HG03442 (cell line): Measurements from ENCODE around the gene TENT4A.
"Not testable (repeated sequence)": the region's sequence is repeated elsewhere in the genome, so short reads cannot be mapped to it uniquely, and the experiment has no call there.

Experiments used
- ATAC-seq: cut with Tn5 transposase; IDR thresholded peaks from one replicate; pipeline ENCODE4 v1.9.1; 2021; ENCODE audit warnings: mild to moderate bottlenecking, moderate library complexity; ENCODE audit not compliant: unreplicated experiment

TENT4A gene

GRCh38 chr5:6713274-6714225, at the start of gene TENT4A:
Gene TENT4A (plus strand): TSS chr5:6713432. CDS start chr5:6713984, 552 bp downstream.
- no peak for ATAC-seq

- no peak for ATAC-seq
These were observed 46.5 kb upstream of the TENT4A start for GRCh38 chr5:6666762-6667161.

GRCh38 chr5:6667648-6668047, 45.6 kb upstream of the TENT4A start:
- no peak for ATAC-seq

- ATAC-seq, result not testable (repeated sequence)
These were observed 44.5 kb upstream of the TENT4A start for GRCh38 chr5:6668717-6669116.

- no peak for ATAC-seq
These were observed 40.2 kb upstream of the TENT4A start for GRCh38 chr5:6673031-6673430.

DNA sequence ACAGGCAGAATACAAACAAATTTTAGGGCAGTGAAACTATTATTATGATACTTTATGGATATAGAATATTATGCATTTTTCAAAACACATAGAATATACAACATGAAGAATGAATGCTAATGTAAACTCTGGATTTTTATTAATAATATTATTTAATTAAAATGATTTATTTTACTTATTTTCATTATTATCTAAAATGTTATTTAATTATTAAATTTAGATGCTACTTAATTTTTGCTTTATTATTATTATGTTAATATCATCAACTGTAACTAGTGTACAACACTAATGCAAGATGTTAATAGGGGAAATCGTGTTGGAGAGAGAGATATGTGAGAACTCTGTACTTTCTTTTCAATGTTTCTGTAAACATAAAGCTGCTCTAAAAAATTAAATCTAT, 39.3 kb upstream of the TENT4A start:
- no peak for ATAC-seq

GRCh38 chr5:6674421-6674820, 38.8 kb upstream of the TENT4A start:
- ATAC-seq, result no peak

DNA sequence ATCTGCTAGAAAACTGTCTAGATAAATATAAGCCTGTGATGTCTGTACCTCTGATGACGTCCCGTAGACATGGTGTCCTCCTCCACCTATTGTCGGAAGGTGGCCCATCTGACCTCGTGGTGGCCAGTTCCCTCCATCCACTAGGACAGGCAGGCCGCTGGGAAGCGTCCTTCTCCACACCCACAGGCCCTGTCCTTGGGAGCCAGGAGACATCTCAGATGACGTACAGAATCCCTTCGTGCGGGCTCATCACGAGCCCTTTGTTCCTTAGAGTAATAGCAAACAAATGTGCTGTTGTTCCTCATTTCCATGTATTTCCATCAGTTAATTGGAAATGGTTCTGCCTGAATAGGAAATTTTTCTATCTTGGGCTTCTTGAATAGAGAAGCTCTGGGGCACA, 38.3 kb upstream of the TENT4A start:
- no peak for ATAC-seq

DNA sequence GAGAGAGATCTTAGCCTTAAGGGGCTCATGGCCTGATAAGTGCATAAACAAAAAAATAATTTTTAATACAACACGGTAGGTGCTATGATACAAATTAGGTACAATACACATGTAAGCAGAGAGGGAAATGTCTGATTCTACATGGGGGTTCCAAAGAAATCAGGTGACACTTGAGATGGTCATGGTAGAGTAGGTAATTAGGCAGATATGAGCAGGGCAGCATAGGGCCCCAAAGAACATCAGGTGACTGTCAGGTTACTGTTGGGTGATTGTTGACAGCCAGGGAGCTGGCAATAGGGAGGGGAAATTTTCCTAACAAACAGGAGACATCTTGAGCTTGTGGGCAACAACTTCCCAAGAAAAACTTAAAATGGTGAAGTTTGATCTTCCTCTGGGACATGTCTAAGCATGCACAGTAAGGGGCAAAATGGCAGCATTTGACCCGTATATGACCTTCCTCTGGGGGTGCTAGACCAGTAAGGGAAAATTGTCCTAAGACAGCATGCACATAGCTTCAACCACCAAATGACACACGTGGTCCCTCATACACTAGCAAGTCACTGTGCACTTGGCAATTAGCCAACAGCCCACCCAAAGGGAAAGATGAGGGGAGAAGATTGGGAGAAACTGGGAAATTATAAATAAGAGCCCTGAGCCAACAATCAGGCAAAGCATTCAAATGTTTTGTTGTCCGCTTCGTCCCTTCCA, 37.3 kb upstream of the TENT4A start:
- ATAC-seq, result no peak

- ATAC-seq, result no peak
These were observed 36.5 kb upstream of the TENT4A start for GRCh38 chr5:6676702-6677101.

DNA sequence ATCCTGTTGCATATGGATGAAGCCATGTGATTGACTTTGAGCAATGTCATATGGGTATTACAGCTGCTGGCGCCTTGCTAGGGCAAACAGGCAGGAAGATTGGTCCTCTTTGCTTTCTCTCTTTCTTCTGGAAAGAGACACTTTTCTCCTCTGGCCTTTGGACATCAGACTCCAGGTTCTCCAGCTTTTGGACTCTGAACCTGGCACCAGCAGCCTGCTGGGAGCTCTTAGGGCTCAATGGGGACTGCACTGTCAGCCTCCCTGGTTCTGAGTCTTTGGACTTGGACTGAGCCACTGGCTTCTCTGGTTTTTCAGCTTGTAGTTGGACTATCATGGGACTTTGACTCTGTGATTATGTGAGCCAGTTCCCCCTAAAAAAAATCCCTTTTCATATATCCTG, 34.8 kb upstream of the TENT4A start:
- ATAC-seq, result no peak

- ATAC-seq, result no peak
These were observed 32.3 kb upstream of the TENT4A start for GRCh38 chr5:6680922-6681321.

DNA sequence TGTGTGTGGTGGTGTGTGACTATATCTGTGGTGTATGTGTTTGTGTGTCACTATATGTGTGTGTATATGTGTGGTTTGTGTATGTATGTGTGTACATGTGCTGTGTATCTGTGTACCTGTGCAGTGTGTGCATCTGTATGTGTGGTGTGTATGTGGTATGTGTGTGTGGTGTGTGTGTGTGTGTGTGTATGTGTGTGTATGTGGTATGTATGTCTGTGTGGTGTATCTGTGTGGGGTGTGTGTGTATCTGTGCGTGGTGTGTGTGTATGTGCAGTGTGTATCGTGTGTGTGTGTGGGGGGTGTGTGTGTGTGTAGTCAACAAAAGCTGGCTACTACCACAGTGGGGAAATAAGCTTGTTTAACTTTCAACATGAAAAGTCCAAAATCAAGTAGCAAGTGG, 31.6 kb upstream of the TENT4A start:
- no peak for ATAC-seq

DNA sequence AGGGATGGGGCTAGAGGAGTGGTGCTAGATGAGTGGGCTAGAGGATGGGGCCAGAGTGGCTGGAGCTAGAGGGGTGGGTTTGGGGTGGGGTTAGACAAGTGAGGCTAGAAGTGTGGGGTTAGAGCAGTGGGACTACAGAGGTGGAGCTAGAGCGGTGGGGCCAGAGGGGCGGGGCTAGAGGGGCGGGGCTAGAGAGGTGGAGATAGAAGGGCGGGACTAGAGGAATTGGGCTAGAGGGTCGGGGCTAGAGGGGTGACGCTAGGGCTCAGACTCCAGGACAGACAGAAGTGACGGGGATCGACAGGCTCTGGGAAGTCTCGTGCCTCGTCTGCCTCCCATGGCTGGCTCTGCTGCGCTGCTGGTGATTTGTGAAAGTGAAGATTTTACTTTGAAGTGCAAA, 31.0 kb upstream of the TENT4A start:
- ATAC-seq, result no peak

DNA sequence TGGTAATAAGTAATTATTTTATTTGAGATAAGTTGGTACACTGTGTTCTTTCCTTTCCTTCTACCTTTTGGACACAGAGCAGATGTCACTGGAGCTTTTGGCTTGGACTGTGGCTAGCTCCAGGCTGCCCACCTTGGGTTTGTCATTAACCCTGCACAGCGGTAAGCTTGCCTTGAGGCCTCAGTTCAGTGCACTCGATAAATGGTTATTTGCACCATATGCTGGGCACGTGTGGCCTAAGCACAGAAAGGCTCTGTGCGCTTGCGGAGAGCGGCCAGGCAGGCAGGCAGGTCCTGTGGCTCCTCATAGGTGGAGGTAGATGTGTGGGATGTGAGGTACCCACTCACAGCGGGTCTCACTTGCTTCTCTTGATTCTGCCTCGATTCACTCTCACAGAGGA, 30.0 kb upstream of the TENT4A start:
- no peak for ATAC-seq

GRCh38 chr5:6684075-6684474, 29.2 kb upstream of the TENT4A start:
- ATAC-seq, result no peak

DNA sequence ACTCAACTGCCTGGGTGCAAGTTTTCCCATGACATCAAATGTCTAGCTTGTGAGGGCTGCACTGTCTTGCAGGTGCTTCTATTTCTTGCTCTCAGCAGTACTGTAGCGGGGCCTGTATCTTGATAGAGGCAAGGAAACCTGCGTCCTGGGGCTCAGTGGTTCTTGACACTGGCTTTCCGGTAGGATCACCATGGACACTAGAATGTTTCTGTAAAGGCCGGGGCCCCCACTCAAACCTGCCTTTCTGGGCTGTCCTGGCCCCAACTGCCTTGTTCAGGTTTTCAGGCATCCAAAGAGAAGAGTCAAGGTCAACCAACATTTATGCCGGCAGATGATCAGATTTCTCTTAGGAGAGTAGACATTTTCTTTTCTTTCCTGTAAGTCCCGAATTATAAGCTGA, 26.7 kb upstream of the TENT4A start:
- no peak for ATAC-seq

- no peak for ATAC-seq
These were observed 26.3 kb upstream of the TENT4A start for GRCh38 chr5:6686915-6687409.

DNA sequence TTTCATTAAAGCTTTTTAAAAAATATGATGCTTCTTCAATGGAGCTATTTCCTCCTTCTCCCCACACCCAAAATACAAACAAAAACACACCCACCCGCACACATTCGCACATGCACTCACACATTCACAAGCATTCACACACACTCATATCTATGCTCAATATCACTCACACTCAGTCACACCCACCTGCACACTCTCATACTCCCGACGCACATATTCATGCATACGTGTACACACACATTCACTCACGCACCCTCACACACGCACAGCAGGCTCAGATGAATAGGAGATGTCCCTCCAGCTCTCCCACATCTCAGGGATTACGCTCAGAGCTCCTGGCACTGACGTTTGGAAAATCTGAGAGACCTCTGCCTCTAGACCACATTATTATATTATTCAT, 25.7 kb upstream of the TENT4A start:
- ATAC-seq, result no peak

DNA sequence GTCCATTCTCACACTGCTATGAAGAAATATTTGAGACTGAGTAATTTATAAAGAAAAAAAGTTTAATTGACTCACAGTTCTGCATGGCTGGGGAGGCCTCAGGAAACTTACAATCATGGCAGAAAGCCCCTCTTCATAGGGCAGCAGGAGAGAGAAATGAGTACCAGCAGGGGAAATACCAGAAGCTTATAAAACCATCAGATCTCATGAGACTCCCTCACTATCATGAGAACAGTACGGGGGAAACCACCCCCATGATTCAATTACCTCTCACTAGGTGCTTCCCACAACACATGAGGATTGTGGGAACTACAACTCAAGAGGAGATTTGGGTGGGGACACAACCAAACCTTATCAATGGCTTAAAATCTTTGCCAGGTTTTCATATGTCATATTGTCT, 20.3 kb upstream of the TENT4A start:
- no peak for ATAC-seq

- ATAC-seq, result no peak
These were observed 14.5 kb upstream of the TENT4A start for GRCh38 chr5:6698696-6699095.

GRCh38 chr5:6699357-6699756, 13.9 kb upstream of the TENT4A start:
- ATAC-seq, result no peak
